Measurements from ENCODE around the gene NR1H2. TPM values are rescaled to one million over a fixed set of nuclear protein-coding genes. Genes with fewer than 3 reads are reported as not detected.

The NR1H2 gene
- total RNA-seq, 4 donors from 2014 or later: 76.7 to 102 (median 98.9) TPM

- TF ChIP-seq CTCF (IDR thresholded peaks at IDR 0.05) (no peak), POLR2A (IDR thresholded peaks at IDR 0.05) (no peak)
- no peak for DNase-seq
- Histone ChIP-seq H3K27ac (no peak overlapping the region), H3K27me3 (no peaks in the 10 kb centered on the region), H3K9me3 (no peaks in the 10 kb centered on the region), H3K36me3 (no peaks in the 10 kb centered on the region), H3K4me1 (no peaks in the 10 kb centered on the region), H3K4me3 (no peak overlapping the region)
Measured at GRCh38 chr19:50392759-50393158, 16.5 kb downstream of the NR1H2 start.

GRCh38 chr19:50393589-50393988 is 17.3 kb downstream of the NR1H2 start:
- no peaks in the 10 kb centered on the region for H3K4me1 ChIP-seq
- no peaks in the 10 kb centered on the region for H3K36me3 ChIP-seq
- TF ChIP-seq POLR2A (IDR thresholded peaks at IDR 0.05): no peak
- no peak for TF ChIP-seq CTCF (IDR thresholded peaks at IDR 0.05)
- H3K9me3 ChIP-seq: no peaks in the 10 kb centered on the region
- DNase-seq: no peak
- H3K27me3 ChIP-seq: no peaks in the 10 kb centered on the region
- no peak overlapping the region for H3K4me3 ChIP-seq
- H3K27ac ChIP-seq: no peak overlapping the region

DNA sequence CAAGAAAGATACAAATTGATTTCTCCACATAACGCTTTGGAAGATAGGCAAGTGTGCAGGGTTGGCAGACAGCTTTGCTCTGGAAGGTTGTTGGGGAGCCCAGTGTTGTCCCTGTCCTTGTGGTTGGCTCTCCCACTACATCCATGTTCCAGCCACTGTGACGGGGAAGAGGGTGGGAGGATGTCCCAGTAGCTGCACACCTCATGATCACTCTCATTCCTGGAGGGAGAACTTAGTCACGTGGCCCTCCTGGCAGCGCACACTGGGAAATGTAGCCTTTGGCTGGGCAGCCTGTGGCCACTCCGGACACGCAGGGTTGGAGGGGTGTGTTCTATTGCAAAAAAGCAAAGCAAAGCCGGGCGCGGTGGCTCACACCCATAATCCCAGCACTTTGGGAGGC is 17.8 kb downstream of the NR1H2 start:
- Histone ChIP-seq H3K27me3 (no peaks in the 10 kb centered on the region), H3K27ac (no peak overlapping the region), H3K4me1 (no peaks in the 10 kb centered on the region), H3K36me3 (no peaks in the 10 kb centered on the region), H3K4me3 (no peak overlapping the region), H3K9me3 (no peaks in the 10 kb centered on the region)
- TF ChIP-seq CTCF (IDR thresholded peaks at IDR 0.05) (no peak), POLR2A (IDR thresholded peaks at IDR 0.05) (no peak)
- no peak for DNase-seq

DNA sequence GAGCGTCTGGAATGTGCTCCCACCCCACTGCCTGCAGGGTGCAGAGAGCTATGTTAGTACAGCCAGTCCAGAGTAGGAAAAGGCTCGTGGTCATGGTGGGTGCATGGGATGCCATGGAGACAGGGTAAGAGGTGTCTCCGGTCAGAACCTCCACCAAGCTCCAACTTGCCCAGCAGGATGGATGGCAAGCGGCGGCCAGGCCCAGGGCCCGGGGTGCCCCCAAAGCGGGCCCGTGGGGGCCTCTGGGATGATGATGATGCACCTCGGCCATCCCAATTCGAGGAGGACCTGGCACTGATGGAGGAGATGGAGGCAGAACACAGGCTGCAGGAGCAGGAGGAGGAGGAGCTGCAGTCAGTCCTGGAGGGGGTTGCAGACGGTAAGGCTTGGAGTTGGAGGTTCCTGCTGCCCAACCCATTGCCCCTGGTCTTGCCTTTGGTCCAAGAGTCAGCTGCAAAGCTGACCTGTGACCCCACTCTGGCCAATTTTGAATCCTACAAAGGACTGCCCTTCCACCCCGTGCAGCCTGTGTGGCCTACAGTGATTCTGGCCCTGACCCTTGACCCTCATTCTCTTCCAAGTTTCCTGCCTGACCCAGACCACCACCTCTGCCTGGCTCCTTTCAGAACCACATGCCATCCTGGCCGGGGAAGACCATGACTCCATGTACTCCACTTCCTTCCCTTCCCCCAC is 22.6 kb downstream of the NR1H2 start:
- H3K27me3 ChIP-seq: no peaks in the 10 kb centered on the region
- H3K27ac ChIP-seq: no peak overlapping the region
- H3K4me3 ChIP-seq: no peak overlapping the region
- H3K9me3 ChIP-seq: no peaks in the 10 kb centered on the region
- TF ChIP-seq POLR2A (IDR thresholded peaks at IDR 0.05) (no peak), CTCF (IDR thresholded peaks at IDR 0.05) (no peak)
- DNase-seq: no peak
- H3K36me3 ChIP-seq: no peaks in the 10 kb centered on the region
- H3K4me1 ChIP-seq: no peaks in the 10 kb centered on the region

- H3K4me3 ChIP-seq: no peak overlapping the region
Measured at GRCh38 chr19:50399368-50399745, 23.1 kb downstream of the NR1H2 start.

More at GRCh38 chr19:50399368-50399745, 23.1 kb downstream of the NR1H2 start:
- Histone ChIP-seq H3K36me3 (no peaks in the 10 kb centered on the region), H3K4me1 (no peaks in the 10 kb centered on the region), H3K9me3 (no peaks in the 10 kb centered on the region), H3K27ac (no peak overlapping the region), H3K27me3 (no peaks in the 10 kb centered on the region)
- TF ChIP-seq POLR2A (IDR thresholded peaks at IDR 0.05): no peak
- TF ChIP-seq CTCF (IDR thresholded peaks at IDR 0.05): no peak
- no peak for DNase-seq
